GM18499 (cell line): ENCODE data around the gene CRYBG1.
"Not testable (repeated sequence)": the region's sequence is repeated elsewhere in the genome, so short reads cannot be mapped to it uniquely, and the experiment has no call there.

Experiments used
- ATAC-seq: cut with Tn5 transposase; IDR thresholded peaks from one replicate; pipeline ENCODE4 v1.9.1; 2021; ENCODE audit warnings: moderate number of reproducible peaks; ENCODE audit not compliant: insufficient read depth, unreplicated experiment

Gene CRYBG1

GRCh38 chr6:106572436-106572835 lies 211.9 kb downstream of the CRYBG1 start:
- no peak for ATAC-seq

- no peak for ATAC-seq
Measured at GRCh38 chr6:106572875-106573585, 212.5 kb downstream of the CRYBG1 start.

- ATAC-seq: no peak
Measured at GRCh38 chr6:106574741-106575458, 214.4 kb downstream of the CRYBG1 start.

- ATAC-seq: no peak
Measured at GRCh38 chr6:106579281-106579680, 218.8 kb downstream of the CRYBG1 start.

GRCh38 chr6:106581468-106581867 lies 221.0 kb downstream of the CRYBG1 start:
- ATAC-seq: no peak

GRCh38 chr6:106586815-106587415 lies 226.4 kb downstream of the CRYBG1 start:
- ATAC-seq: no peak

GRCh38 chr6:106588937-106589336 lies 228.4 kb downstream of the CRYBG1 start:
- not testable (repeated sequence) for ATAC-seq

GRCh38 chr6:106591111-106591825 lies 230.8 kb downstream of the CRYBG1 start:
- ATAC-seq: no peak

- ATAC-seq: no peak
Measured at GRCh38 chr6:106599440-106599839, 238.9 kb downstream of the CRYBG1 start.

GRCh38 chr6:106600329-106600728 lies 239.8 kb downstream of the CRYBG1 start:
- no peak for ATAC-seq

- no peak for ATAC-seq
Measured at GRCh38 chr6:106608080-106608668, 247.7 kb downstream of the CRYBG1 start.

- no peak for ATAC-seq
Measured at GRCh38 chr6:106609699-106610098, 249.2 kb downstream of the CRYBG1 start.

- no peak for ATAC-seq
Measured at GRCh38 chr6:106611030-106611429, 250.5 kb downstream of the CRYBG1 start.

GRCh38 chr6:106612671-106613416 lies 252.3 kb downstream of the CRYBG1 start:
- no peak for ATAC-seq

GRCh38 chr6:106613590-106613989 lies 253.1 kb downstream of the CRYBG1 start:
- ATAC-seq: no peak

GRCh38 chr6:106614166-106614565 lies 253.6 kb downstream of the CRYBG1 start:
- ATAC-seq: no peak

GRCh38 chr6:106614592-106615257 lies 254.2 kb downstream of the CRYBG1 start:
- ATAC-seq: no peak

GRCh38 chr6:106617302-106617701 lies 256.8 kb downstream of the CRYBG1 start:
- ATAC-seq: no peak

GRCh38 chr6:106617857-106618256 lies 257.3 kb downstream of the CRYBG1 start:
- ATAC-seq: no peak
